Osteocyte (in vitro differentiated cells): ENCODE data around the gene RNF213. TPM values are rescaled to one million over a fixed set of nuclear protein-coding genes. Genes with fewer than 3 reads are reported as not detected.

Source experiments
- DNase-seq: peaks from one replicate; pipeline ENCODE4 v3.0.0; 2021; ENCODE audit warnings: mixed read lengths; ENCODE audit not compliant: unreplicated experiment; ENCODE audit errors: extremely low spot score
- H3K27ac Mint-ChIP-seq: one replicate; pipeline ENCODE4 v1.8.0; 2021; ENCODE audit warnings: mild to moderate bottlenecking, mixed read lengths; ENCODE audit not compliant: unreplicated experiment
- H3K27me3 Mint-ChIP-seq: one replicate; pipeline ENCODE4 v1.8.0; 2021; ENCODE audit warnings: mixed read lengths; ENCODE audit not compliant: unreplicated experiment
- H3K36me3 Mint-ChIP-seq: one replicate; pipeline ENCODE4 v1.8.0; 2021; ENCODE audit warnings: mixed read lengths; ENCODE audit not compliant: unreplicated experiment
- H3K4me1 Mint-ChIP-seq: one replicate; pipeline ENCODE4 v1.8.0; 2021; ENCODE audit warnings: mixed read lengths; ENCODE audit not compliant: unreplicated experiment
- H3K4me3 Mint-ChIP-seq: one replicate; pipeline ENCODE4 v1.8.0; 2021; ENCODE audit warnings: mild to moderate bottlenecking, moderate library complexity, mixed read lengths; ENCODE audit not compliant: unreplicated experiment
- H3K9me3 Mint-ChIP-seq: one replicate; pipeline ENCODE4 v1.8.0; 2021; ENCODE audit warnings: mixed read lengths; ENCODE audit not compliant: unreplicated experiment
- CTCF ChIP-seq: fragments of 200-600 bp; sonication (generic); IDR thresholded peaks from 2 replicates; pipeline ENCODE4 v1.5.0; 2021; ENCODE audit warnings: antibody characterized with exemption, mild to moderate bottlenecking, moderate library complexity
- long read RNA-seq: library from polyadenylated mRNA; unstranded; transcript quantifications from one replicate; pipeline ENCODE4 v2.0.0, GENCODE V29; 2021
- total RNA-seq: library from RNA; stranded (reverse); gene quantifications from 2 replicates; pipeline ENCODE4 v1.2.1, GENCODE V29; 2021

Gene RNF213
- total RNA-seq: 106 and 131 TPM in 2 replicates
- long read RNA-seq, full-length matches to known transcripts: 1 of 56 reads
- long read RNA-seq, partial matches to known transcripts: 51 of 56 reads
- long read RNA-seq, other reads (novel, unspliced or antisense): 4 of 56 reads

- Mint-ChIP-seq H3K36me3 (peaks cover 12% of the 10 kb centered on the region), H3K4me3 (peak within 1 kb of the TSS; percentile 83), H3K27me3 (no peaks in the 10 kb centered on the region), H3K4me1 (peaks cover 26% of the 10 kb centered on the region), H3K9me3 (no peaks in the 10 kb centered on the region), H3K27ac (peak within 1 kb of the TSS; percentile 95)
- DNase-seq: no peak
- TF ChIP-seq CTCF: no peak
These were observed at the start of gene RNF213 for GRCh38 chr17:80260791-80261158. Gene RNF213 (plus strand): TSS chr17:80260852. CDS start chr17:80263682, 2,830 bp downstream.

GRCh38 chr17:80212109-80212508 lies 48.5 kb upstream of the RNF213 start:
- Mint-ChIP-seq H3K9me3 (no peaks in the 10 kb centered on the region), H3K27me3 (no peaks in the 10 kb centered on the region), H3K36me3 (peaks cover 17% of the 10 kb centered on the region), H3K27ac (no peak overlapping the region), H3K4me1 (no peaks in the 10 kb centered on the region), H3K4me3 (no peak overlapping the region)
- DNase-seq: no peak
- TF ChIP-seq CTCF: no peak

- H3K36me3 Mint-ChIP-seq: peaks cover 19% of the 10 kb centered on the region
- no peaks in the 10 kb centered on the region for H3K4me1 Mint-ChIP-seq
- H3K27me3 Mint-ChIP-seq: no peaks in the 10 kb centered on the region
- no peak for DNase-seq
- no peak for TF ChIP-seq CTCF
- H3K27ac Mint-ChIP-seq: no peak overlapping the region
- no peak overlapping the region for H3K4me3 Mint-ChIP-seq
- no peaks in the 10 kb centered on the region for H3K9me3 Mint-ChIP-seq
These were observed 48.1 kb upstream of the RNF213 start for GRCh38 chr17:80212511-80212910.

GRCh38 chr17:80212962-80213642 lies 47.5 kb upstream of the RNF213 start:
- no peak overlapping the region for H3K4me3 Mint-ChIP-seq
- H3K27ac Mint-ChIP-seq: no peak overlapping the region
- DNase-seq: no peak
- H3K4me1 Mint-ChIP-seq: no peaks in the 10 kb centered on the region
- no peaks in the 10 kb centered on the region for H3K27me3 Mint-ChIP-seq
- peaks cover 19% of the 10 kb centered on the region for H3K36me3 Mint-ChIP-seq
- no peaks in the 10 kb centered on the region for H3K9me3 Mint-ChIP-seq
- no peak for TF ChIP-seq CTCF

- DNase-seq: no peak
- Mint-ChIP-seq H3K36me3 (peaks cover 19% of the 10 kb centered on the region), H3K4me1 (peaks cover under 1% of the 10 kb centered on the region), H3K27ac (no peak overlapping the region), H3K9me3 (no peaks in the 10 kb centered on the region), H3K4me3 (no peak overlapping the region), H3K27me3 (no peaks in the 10 kb centered on the region)
- TF ChIP-seq CTCF: no peak
These were observed 47.0 kb upstream of the RNF213 start for GRCh38 chr17:80213643-80213975.
